ENCODE results near the gene MAP6D1. TPM values are rescaled to one million over a fixed set of nuclear protein-coding genes. Genes with fewer than 3 reads are reported as not detected.

MAP6D1 gene
- total and polyA plus RNA-seq, 9 of the 15 experiments (the other 6 are each of a cell fraction or from before 2014, with no cell fraction given): 0.16 to 1.5 (median 0.44) TPM; not detected in 3

- Histone ChIP-seq H3K27me3 (ENCODE audit: control insufficient read depth in 2 of 2, insufficient read depth in 2 of 2, low read length in 2 of 2) (no peaks in the 10 kb centered on the region), H3K27ac (ENCODE audit: extremely low read depth, low read depth, low read length) (no peak overlapping the region), H3K9ac (ENCODE audit: insufficient read depth in 1 of 2, low read depth in 2 of 2, low read length in 2 of 2) (no peak overlapping the region), H3K4me2 (ENCODE audit: insufficient read depth, low read length) (no peak overlapping the region), H3K79me2 (ENCODE audit: control insufficient read depth, insufficient read depth, low read length) (no peaks in the 10 kb centered on the region), H3K4me1 (replicated peaks in 1 of 2; ENCODE audit: control insufficient read depth in 2 of 2, insufficient read depth in 2 of 2, low read length in 2 of 2) (no peaks in the 10 kb centered on the region), H3K9me1 (ENCODE audit: control insufficient read depth, insufficient read depth, low read length) (no peaks in the 10 kb centered on the region), H2AFZ (ENCODE audit: low read depth, low read length) (no peak overlapping the region), H3K9me3 (replicated peaks; ENCODE audit: control insufficient read depth, insufficient read depth, low read depth, low read length) (no peaks in the 10 kb centered on the region), H4K20me1 (replicated peaks; ENCODE audit: control insufficient read depth, insufficient read depth, low read length) (no peaks in the 10 kb centered on the region), H3K4me3 (no peak overlapping the region), H3K36me3 (ENCODE audit: control insufficient read depth, insufficient read depth, low read length) (peaks cover 59% of the 10 kb centered on the region)
- FAIRE-seq (no peak), ATAC-seq (no peak), DNase-seq (ENCODE audit: extremely low read depth in 1 of 4, low spot score in 3 of 4) (no peak)
- ChIA-PET CTCF (ENCODE audit: low intra/inter-chr PET ratio) (no interaction called here), POLR2A (no interaction called here)
- intact Hi-C loops (cut with micrococcal nuclease): no loop called here
- TF ChIP-seq ZNF121 (CRISPR knock-in tag; conservative IDR thresholded peaks at IDR 0.05) (peak; percentile 50; the same call in 1 of the 2 replicates), ZBTB9 (CRISPR knock-in tag; IDR thresholded peaks at IDR 0.05) (no peak), ZFP36 (IDR thresholded peaks at IDR 0.05; ENCODE audit: low read depth, low read length, partially characterized antibody) (no peak), TCF3 (CRISPR knock-in tag; IDR thresholded peaks at IDR 0.05) (no peak), SP1 (CRISPR knock-in tag; IDR thresholded peaks at IDR 0.05) (no peak), KDM4B (IDR thresholded peaks at IDR 0.05; ENCODE audit: borderline replicate concordance in 2 of 2, low read depth in 1 of 2) (no peak)
- TF ChIP-seq, protein P1, sequence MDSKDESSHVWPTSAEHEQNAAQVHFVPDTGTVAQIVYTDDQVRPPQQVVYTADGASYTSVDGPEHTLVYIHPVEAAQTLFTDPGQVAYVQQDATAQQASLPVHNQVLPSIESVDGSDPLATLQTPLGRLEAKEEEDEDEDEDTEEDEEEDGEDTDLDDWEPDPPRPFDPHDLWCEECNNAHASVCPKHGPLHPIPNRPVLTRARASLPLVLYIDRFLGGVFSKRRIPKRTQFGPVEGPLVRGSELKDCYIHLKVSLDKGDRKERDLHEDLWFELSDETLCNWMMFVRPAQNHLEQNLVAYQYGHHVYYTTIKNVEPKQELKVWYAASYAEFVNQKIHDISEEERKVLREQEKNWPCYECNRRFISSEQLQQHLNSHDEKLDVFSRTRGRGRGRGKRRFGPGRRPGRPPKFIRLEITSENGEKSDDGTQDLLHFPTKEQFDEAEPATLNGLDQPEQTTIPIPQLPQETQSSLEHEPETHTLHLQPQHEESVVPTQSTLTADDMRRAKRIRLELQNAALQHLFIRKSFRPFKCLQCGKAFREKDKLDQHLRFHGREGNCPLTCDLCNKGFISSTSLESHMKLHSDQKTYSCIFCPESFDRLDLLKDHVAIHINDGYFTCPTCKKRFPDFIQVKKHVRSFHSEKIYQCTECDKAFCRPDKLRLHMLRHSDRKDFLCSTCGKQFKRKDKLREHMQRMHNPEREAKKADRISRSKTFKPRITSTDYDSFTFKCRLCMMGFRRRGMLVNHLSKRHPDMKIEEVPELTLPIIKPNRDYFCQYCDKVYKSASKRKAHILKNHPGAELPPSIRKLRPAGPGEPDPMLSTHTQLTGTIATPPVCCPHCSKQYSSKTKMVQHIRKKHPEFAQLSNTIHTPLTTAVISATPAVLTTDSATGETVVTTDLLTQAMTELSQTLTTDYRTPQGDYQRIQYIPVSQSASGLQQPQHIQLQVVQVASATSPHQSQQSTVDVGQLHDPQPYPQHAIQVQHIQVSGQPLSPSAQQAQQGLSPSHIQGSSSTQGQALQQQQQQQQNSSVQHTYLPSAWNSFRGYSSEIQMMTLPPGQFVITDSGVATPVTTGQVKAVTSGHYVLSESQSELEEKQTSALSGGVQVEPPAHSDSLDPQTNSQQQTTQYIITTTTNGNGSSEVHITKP (IDR thresholded peaks at IDR 0.05; ENCODE audit: partially characterized antibody): no peak
- BruUV-seq (replicated peaks): no TSS peak
- WGBS (ENCODE audit: insufficient coverage, low coverage, missing lambda C conversion rate): 93% methylated on average over 2 of the region's 3 CpGs
- in situ Hi-C loops (cut with MboI): no loop called here
These were observed 12.5 kb upstream of the MAP6D1 start for GRCh38 chr3:183837894-183838293.
